Pancreas (tissue), 10 donors: ENCODE results near the gene HLA-F. TPM values are rescaled to one million over a fixed set of nuclear protein-coding genes. Genes with fewer than 3 reads are reported as not detected.

Experiments
- ATAC-seq, 4 donors: fragments of 200-7000 bp; cut with Tn5 transposase; one replicate each; pipeline versions ENCODE4 v1.8.0 to v1.9.1; 2020; ENCODE audit warnings: mild to moderate bottlenecking in 4 of 4, moderate library complexity in 4 of 4
- DNase-seq, 6 donors: peaks; one replicate each; pipeline ENCODE4 v3.0.0-alpha.2; 2020
- FAIRE-seq: peaks from 2 replicates; lab custom pipeline; 2012; peaks lifted over from hg19 to GRCh38; lab: Jason Lieb, UNC
- H3K27ac ChIP-seq, 4 donors: fragments of 200-600 bp; sonication (generic); 1 replicate in 3 of 4; 2 replicates in 1 of 4; pipeline versions ENCODE4 v1.5.0 to v1.8.0; 2020
- H3K27me3 ChIP-seq, 4 donors: fragments of 200-600 bp; one replicate each; pipeline ENCODE4 v1.8.0; 2021
- H3K36me3 ChIP-seq, 3 donors: fragments of 200-600 bp; sonication (generic) in 1 of 3; one replicate each; pipeline versions ENCODE4 v1.5.0 to v1.8.0; 2020 to 2021
- H3K4me1 ChIP-seq, 3 donors: fragments of 200-600 bp; one replicate each; pipeline ENCODE4 v1.8.0; 2021
- H3K4me3 ChIP-seq, 4 donors: fragments of 200-600 bp; sonication (generic) in 2 of 4; one replicate each; pipeline versions ENCODE4 v1.5.0 to v1.8.0; 2020 to 2021
- H3K9me3 ChIP-seq, 4 donors: fragments of 200-600 bp; one replicate each; pipeline ENCODE4 v1.8.0; 2021
- CTCF ChIP-seq, 4 donors: fragments of 200-600 bp; sonication (generic) in 3 of 4; IDR thresholded peaks; one replicate each; pipeline versions ENCODE4 v1.5.0 to v1.8.0; 2021; ENCODE audit warnings: antibody characterized with exemption in 4 of 4
- WGBS, 2 donors: extraction: QIAGEN DNeasy Blood & Tissue Kit; methylation state at CpG; one replicate each; pipeline ENCODE4 v1.1.7; 2013; 5-methylcytosine and 5-hydroxymethylcytosine counted together
- intact Hi-C, 3 donors: fragments of 100-400 bp; cut with DNase I; formaldehyde crosslinking; loops; one replicate each; pipeline versions ENCODE4 v1.11.1 to v1.14.2; 2022
- polyA plus RNA-seq, 2 donors: library from polyadenylated mRNA; stranded (reverse); fragments of 200-250 nt; gene quantifications; one replicate each; pipeline ENCODE4 v1.2.3, GENCODE V29; 2013
- total RNA-seq, 6 donors: library from RNA; stranded (reverse); fragmentation: NEBNext Ultra II Directional in 4 of 6; extraction: Animal tissue kit (Norgen Biotek cat#: 25700) in 4 of 6; gene quantifications; one replicate each; pipeline versions ENCODE4 v1.2.1 to v1.2.4, GENCODE V29; 2021 to 2023
- donor health status: healthy with polysubstance abuse.
- donor health status: DM: no; HTN: no; CAD: no; lungs with moderate emphysema.
- donor health status: DM: no; HTN: no; CAD: no.
- donor health status: control.
- donor health status: control.
- donor health status: Bipolar disorder and iron deficiency.
- donor health status: DM: yes; HTN: yes; CAD: no.
- donor health status: DM: no; HTN: no; CAD: no.
- donor health status: DM: no; HTN: no; CAD: no.
- donor health status: DM: yes; HTN: yes; CAD: no.

The HLA-F gene
- total and polyA plus RNA-seq, 8 donors: 6.1 to 72.6 (median 16.0) TPM

GRCh38 chr6:29770306-29770705, 47.1 kb downstream of the HLA-F start:
- FAIRE-seq (no peak), ATAC-seq (no peak), DNase-seq (no peak)
- H3K27me3 ChIP-seq: no peaks in the 10 kb centered on the region
- intact Hi-C loops: no loop called here
- no peaks in the 10 kb centered on the region for H3K4me1 ChIP-seq
- no peak for TF ChIP-seq CTCF (IDR thresholded peaks at IDR 0.05)
- H3K36me3 ChIP-seq: no peaks in the 10 kb centered on the region
- WGBS, 2 donors: 76 to 87% methylated on average over 2 of the region's 2 CpGs
- no peak overlapping the region for H3K4me3 ChIP-seq
- no peak overlapping the region for H3K27ac ChIP-seq
- no peaks in the 10 kb centered on the region for H3K9me3 ChIP-seq

DNA sequence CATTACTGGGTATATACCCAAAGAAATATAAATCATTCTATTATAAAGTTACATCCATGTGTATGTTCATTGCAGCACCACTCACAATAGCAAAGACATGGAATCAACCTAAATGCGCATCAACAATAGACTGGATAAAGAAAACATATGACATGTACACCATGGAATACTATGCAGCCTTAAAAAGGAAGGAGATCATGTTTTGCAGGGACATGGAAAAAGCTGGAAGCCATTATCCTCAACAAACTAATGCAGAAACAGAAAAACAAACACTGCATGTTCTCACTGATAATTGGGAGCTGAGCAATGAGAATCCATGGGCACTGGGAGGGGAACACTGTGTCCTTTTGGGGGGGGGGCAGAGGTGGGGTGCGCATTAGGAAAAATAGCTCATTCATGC, 53.5 kb downstream of the HLA-F start:
- no peaks in the 10 kb centered on the region for H3K4me1 ChIP-seq
- H3K4me3 ChIP-seq: no peak overlapping the region
- intact Hi-C loops: no loop called here
- DNase-seq: no peak
- H3K27ac ChIP-seq: no peak overlapping the region
- ATAC-seq: no peak
- H3K36me3 ChIP-seq: no peaks in the 10 kb centered on the region
- no peaks in the 10 kb centered on the region for H3K27me3 ChIP-seq
- FAIRE-seq: no peak
- TF ChIP-seq CTCF (IDR thresholded peaks at IDR 0.05): no peak
- no peaks in the 10 kb centered on the region for H3K9me3 ChIP-seq
- WGBS, 2 donors: 64 to 88% methylated on average over 2 of the region's 2 CpGs

Other genes starting within 250 kb of the HLA-F start
- gene MAS1L, start 235.5 kb upstream of the HLA-F start, total RNA-seq: not detected
- not detected for gene MAS1L, start 235.5 kb upstream of the HLA-F start, polyA plus RNA-seq
- gene UBD, start 163.7 kb upstream of the HLA-F start, total RNA-seq: 100 to 1,000 TPM in 2 of 6 donors, 1 to 10 TPM in 3, under 1 TPM in 1; 0.66 to 331 (median 6.3) TPM
- 10 to 100 TPM in 1 of 2 donors, 1 to 10 TPM in 1; 4.4 to 32.2 TPM for gene UBD, start 163.7 kb upstream of the HLA-F start, polyA plus RNA-seq
- gene OR2H2, start 138.3 kb upstream of the HLA-F start, total RNA-seq: not detected
- gene OR2H2, start 138.3 kb upstream of the HLA-F start, polyA plus RNA-seq: not detected
- gene GABBR1, start 90.3 kb upstream of the HLA-F start, total RNA-seq: 10 to 100 TPM in 1 of 6 donors, 1 to 10 TPM in 5; 5.2 to 21.1 (median 7.5) TPM
- gene GABBR1, start 90.3 kb upstream of the HLA-F start, polyA plus RNA-seq: 10 to 100 TPM; 24.1 to 26.7 TPM
- gene MOG, start 66.3 kb upstream of the HLA-F start, total RNA-seq: not detected
- not detected for gene MOG, start 66.3 kb upstream of the HLA-F start, polyA plus RNA-seq
- under 1 TPM in 2 of 6 donors, not detected in 4; 0.09 to 0.12 TPM for gene ZFP57, start 42.3 kb upstream of the HLA-F start, total RNA-seq
- gene ZFP57, start 42.3 kb upstream of the HLA-F start, polyA plus RNA-seq: 1 to 10 TPM in 1 of 2 donors, not detected in 1; 1.1 TPM
- gene HLA-G, start 104.4 kb downstream of the HLA-F start, total RNA-seq: under 1 TPM in 5 of 6 donors, not detected in 1; 0.12 to 0.52 (median 0.28) TPM
- under 1 TPM in 1 of 2 donors, not detected in 1; 0.15 TPM for gene HLA-G, start 104.4 kb downstream of the HLA-F start, polyA plus RNA-seq
- 100 to 1,000 TPM in 2 of 6 donors, 10 to 100 TPM in 4; 63.7 to 374 (median 79.2) TPM for gene HLA-A, start 219.1 kb downstream of the HLA-F start, total RNA-seq
- 100 to 1,000 TPM; 220 to 350 TPM for gene HLA-A, start 219.1 kb downstream of the HLA-F start, polyA plus RNA-seq